Measurements from ENCODE around the gene LDHD. TPM values are rescaled to one million over a fixed set of nuclear protein-coding genes. Genes with fewer than 3 reads are reported as not detected.
A peak's percentile ranks its signal among the peaks of the same experiment; 100 is the strongest.

The LDHD gene
- total and polyA plus RNA-seq, 9 of the 15 experiments (the other 6 are each of a cell fraction or from before 2014, with no cell fraction given) = 0.19 to 0.86 (median 0.54) TPM; not detected in 3

DNA sequence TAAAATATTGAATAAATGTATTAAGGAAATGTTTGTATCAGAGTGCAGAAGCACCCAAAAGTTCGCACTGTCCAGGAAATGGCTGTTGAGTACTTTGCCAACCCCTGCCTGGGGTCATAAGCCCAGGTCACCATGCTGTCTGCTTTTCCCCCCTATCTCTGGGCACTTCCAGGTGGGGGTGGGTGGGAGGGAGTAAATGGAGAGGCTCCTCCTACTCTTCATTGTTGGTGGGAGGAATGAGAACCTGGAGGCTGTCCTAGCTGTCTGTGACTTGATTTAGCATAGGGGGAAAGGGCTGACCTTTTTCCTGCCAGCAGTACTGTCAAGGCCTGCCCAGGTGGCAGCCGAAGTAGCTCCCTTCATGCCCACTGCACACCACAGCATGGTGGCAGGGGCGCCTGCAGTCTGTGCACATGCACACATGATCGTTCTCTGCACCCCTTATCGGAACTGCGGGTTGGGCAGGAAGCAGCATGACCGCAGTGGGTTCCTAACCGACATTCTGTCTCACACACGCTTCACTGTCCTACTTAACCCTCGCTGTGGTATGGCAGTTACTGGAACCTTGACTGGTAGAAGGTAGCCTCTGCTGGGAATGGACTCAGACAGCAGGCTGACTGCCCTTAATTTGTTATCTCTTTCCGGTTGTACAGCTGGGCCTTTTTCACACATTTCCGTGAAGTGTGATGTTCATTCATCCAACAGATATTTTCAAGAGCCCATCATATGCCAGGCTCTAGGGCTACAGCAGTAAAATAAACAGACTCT lies 41.5 kb downstream of the LDHD start (continued):
- TF ChIP-seq, protein P1, sequence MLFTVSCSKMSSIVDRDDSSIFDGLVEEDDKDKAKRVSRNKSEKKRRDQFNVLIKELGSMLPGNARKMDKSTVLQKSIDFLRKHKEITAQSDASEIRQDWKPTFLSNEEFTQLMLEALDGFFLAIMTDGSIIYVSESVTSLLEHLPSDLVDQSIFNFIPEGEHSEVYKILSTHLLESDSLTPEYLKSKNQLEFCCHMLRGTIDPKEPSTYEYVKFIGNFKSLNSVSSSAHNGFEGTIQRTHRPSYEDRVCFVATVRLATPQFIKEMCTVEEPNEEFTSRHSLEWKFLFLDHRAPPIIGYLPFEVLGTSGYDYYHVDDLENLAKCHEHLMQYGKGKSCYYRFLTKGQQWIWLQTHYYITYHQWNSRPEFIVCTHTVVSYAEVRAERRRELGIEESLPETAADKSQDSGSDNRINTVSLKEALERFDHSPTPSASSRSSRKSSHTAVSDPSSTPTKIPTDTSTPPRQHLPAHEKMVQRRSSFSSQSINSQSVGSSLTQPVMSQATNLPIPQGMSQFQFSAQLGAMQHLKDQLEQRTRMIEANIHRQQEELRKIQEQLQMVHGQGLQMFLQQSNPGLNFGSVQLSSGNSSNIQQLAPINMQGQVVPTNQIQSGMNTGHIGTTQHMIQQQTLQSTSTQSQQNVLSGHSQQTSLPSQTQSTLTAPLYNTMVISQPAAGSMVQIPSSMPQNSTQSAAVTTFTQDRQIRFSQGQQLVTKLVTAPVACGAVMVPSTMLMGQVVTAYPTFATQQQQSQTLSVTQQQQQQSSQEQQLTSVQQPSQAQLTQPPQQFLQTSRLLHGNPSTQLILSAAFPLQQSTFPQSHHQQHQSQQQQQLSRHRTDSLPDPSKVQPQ (CRISPR knock-in tag; IDR thresholded peaks at IDR 0.05; ENCODE audit: borderline replicate concordance) = 0 out of 2 replicates have a peak, but pooled peaks have one; percentile 35
- TF ChIP-seq SRSF1 (IDR thresholded peaks at IDR 0.05; ENCODE audit: low read depth, low read length) (no peak), EP300 (IDR thresholded peaks at IDR 0.05; ENCODE audit: low read length) (peak; percentile 94), HNRNPL (IDR thresholded peaks at IDR 0.05; ENCODE audit: low read depth, low read length) (0 out of 2 replicates have a peak, but pooled peaks have one; percentile 40), ZNF143 (CRISPR knock-in tag; IDR thresholded peaks at IDR 0.05) (no peak), GATAD2B (IDR thresholded peaks at IDR 0.05; ENCODE audit: borderline replicate concordance) (no peak; the same call in 1 of the 2 replicates), RFX5 (IDR thresholded peaks at IDR 0.05; ENCODE audit: low read depth, low read length) (no peak), ZNF146 (CRISPR knock-in tag; IDR thresholded peaks at IDR 0.05; ENCODE audit: unreplicated experiment) (no peak)
- TF ChIP-seq, protein P2, sequence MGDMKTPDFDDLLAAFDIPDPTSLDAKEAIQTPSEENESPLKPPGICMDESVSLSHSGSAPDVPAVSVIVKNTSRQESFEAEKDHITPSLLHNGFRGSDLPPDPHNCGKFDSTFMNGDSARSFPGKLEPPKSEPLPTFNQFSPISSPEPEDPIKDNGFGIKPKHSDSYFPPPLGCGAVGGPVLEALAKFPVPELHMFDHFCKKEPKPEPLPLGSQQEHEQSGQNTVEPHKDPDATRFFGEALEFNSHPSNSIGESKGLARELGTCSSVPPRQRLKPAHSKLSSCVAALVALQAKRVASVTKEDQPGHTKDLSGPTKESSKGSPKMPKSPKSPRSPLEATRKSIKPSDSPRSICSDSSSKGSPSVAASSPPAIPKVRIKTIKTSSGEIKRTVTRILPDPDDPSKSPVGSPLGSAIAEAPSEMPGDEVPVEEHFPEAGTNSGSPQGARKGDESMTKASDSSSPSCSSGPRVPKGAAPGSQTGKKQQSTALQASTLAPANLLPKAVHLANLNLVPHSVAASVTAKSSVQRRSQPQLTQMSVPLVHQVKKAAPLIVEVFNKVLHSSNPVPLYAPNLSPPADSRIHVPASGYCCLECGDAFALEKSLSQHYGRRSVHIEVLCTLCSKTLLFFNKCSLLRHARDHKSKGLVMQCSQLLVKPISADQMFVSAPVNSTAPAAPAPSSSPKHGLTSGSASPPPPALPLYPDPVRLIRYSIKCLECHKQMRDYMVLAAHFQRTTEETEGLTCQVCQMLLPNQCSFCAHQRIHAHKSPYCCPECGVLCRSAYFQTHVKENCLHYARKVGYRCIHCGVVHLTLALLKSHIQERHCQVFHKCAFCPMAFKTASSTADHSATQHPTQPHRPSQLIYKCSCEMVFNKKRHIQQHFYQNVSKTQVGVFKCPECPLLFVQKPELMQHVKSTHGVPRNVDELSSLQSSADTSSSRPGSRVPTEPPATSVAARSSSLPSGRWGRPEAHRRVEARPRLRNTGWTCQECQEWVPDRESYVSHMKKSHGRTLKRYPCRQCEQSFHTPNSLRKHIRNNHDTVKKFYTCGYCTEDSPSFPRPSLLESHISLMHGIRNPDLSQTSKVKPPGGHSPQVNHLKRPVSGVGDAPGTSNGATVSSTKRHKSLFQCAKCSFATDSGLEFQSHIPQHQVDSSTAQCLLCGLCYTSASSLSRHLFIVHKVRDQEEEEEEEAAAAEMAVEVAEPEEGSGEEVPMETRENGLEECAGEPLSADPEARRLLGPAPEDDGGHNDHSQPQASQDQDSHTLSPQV (IDR thresholded peaks at IDR 0.05) = peak; percentile 92
- TF ChIP-seq, protein P3, sequence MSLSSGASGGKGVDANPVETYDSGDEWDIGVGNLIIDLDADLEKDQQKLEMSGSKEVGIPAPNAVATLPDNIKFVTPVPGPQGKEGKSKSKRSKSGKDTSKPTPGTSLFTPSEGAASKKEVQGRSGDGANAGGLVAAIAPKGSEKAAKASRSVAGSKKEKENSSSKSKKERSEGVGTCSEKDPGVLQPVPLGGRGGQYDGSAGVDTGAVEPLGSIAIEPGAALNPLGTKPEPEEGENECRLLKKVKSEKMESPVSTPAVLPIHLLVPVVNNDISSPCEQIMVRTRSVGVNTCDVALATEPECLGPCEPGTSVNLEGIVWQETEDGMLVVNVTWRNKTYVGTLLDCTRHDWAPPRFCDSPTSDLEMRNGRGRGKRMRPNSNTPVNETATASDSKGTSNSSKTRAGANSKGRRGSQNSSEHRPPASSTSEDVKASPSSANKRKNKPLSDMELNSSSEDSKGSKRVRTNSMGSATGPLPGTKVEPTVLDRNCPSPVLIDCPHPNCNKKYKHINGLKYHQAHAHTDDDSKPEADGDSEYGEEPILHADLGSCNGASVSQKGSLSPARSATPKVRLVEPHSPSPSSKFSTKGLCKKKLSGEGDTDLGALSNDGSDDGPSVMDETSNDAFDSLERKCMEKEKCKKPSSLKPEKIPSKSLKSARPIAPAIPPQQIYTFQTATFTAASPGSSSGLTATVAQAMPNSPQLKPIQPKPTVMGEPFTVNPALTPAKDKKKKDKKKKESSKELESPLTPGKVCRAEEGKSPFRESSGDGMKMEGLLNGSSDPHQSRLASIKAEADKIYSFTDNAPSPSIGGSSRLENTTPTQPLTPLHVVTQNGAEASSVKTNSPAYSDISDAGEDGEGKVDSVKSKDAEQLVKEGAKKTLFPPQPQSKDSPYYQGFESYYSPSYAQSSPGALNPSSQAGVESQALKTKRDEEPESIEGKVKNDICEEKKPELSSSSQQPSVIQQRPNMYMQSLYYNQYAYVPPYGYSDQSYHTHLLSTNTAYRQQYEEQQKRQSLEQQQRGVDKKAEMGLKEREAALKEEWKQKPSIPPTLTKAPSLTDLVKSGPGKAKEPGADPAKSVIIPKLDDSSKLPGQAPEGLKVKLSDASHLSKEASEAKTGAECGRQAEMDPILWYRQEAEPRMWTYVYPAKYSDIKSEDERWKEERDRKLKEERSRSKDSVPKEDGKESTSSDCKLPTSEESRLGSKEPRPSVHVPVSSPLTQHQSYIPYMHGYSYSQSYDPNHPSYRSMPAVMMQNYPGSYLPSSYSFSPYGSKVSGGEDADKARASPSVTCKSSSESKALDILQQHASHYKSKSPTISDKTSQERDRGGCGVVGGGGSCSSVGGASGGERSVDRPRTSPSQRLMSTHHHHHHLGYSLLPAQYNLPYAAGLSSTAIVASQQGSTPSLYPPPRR (CRISPR knock-in tag; IDR thresholded peaks at IDR 0.05; ENCODE audit: borderline replicate concordance) = 0 out of 2 replicates have a peak, but pooled peaks have one; percentile 60
- TF ChIP-seq, protein P4, sequence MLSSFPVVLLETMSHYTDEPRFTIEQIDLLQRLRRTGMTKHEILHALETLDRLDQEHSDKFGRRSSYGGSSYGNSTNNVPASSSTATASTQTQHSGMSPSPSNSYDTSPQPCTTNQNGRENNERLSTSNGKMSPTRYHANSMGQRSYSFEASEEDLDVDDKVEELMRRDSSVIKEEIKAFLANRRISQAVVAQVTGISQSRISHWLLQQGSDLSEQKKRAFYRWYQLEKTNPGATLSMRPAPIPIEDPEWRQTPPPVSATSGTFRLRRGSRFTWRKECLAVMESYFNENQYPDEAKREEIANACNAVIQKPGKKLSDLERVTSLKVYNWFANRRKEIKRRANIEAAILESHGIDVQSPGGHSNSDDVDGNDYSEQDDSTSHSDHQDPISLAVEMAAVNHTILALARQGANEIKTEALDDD (IDR thresholded peaks at IDR 0.05) = peak; percentile 96
- TF ChIP-seq, protein P5, sequence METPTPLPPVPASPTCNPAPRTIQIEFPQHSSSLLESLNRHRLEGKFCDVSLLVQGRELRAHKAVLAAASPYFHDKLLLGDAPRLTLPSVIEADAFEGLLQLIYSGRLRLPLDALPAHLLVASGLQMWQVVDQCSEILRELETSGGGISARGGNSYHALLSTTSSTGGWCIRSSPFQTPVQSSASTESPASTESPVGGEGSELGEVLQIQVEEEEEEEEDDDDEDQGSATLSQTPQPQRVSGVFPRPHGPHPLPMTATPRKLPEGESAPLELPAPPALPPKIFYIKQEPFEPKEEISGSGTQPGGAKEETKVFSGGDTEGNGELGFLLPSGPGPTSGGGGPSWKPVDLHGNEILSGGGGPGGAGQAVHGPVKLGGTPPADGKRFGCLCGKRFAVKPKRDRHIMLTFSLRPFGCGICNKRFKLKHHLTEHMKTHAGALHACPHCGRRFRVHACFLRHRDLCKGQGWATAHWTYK (CRISPR knock-in tag; IDR thresholded peaks at IDR 0.05) = peak; percentile 81
